C4-2B (cell line): ENCODE measurements around the gene WAC.

Experiments used
- ZFX ChIP-seq: fragments of 450-650 bp; IDR thresholded peaks from 2 replicates; pipeline ENCODE4 v1.6.1; 2017
- TF ChIP-seq, protein P1 (sequence below): fragments of 450-650 bp; conservative IDR thresholded peaks from 2 replicates; pipeline ENCODE4 v1.5.1; 2017; ENCODE audit warnings: mild to moderate bottlenecking

- TF ChIP-seq, protein P1, sequence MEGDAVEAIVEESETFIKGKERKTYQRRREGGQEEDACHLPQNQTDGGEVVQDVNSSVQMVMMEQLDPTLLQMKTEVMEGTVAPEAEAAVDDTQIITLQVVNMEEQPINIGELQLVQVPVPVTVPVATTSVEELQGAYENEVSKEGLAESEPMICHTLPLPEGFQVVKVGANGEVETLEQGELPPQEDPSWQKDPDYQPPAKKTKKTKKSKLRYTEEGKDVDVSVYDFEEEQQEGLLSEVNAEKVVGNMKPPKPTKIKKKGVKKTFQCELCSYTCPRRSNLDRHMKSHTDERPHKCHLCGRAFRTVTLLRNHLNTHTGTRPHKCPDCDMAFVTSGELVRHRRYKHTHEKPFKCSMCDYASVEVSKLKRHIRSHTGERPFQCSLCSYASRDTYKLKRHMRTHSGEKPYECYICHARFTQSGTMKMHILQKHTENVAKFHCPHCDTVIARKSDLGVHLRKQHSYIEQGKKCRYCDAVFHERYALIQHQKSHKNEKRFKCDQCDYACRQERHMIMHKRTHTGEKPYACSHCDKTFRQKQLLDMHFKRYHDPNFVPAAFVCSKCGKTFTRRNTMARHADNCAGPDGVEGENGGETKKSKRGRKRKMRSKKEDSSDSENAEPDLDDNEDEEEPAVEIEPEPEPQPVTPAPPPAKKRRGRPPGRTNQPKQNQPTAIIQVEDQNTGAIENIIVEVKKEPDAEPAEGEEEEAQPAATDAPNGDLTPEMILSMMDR: no peak
- TF ChIP-seq ZFX: no peak
Measured at GRCh38 chr10:28533186-28533564, 257 bp downstream of the WAC start.
